NCI-H2196 treated with DMSO at 0.1 percent for 48 hours (cell line): ENCODE results near the gene ABCD2.
"Not testable (repeated sequence)": the region's sequence is repeated elsewhere in the genome, so short reads cannot be mapped to it uniquely, and the experiment has no call there.

Experiments
- DNase-seq: peaks from one replicate; lab custom pipeline; 2025; ENCODE audit not compliant: unreplicated experiment; lab: John Stamatoyannopoulos, UW

Gene ABCD2

DNA sequence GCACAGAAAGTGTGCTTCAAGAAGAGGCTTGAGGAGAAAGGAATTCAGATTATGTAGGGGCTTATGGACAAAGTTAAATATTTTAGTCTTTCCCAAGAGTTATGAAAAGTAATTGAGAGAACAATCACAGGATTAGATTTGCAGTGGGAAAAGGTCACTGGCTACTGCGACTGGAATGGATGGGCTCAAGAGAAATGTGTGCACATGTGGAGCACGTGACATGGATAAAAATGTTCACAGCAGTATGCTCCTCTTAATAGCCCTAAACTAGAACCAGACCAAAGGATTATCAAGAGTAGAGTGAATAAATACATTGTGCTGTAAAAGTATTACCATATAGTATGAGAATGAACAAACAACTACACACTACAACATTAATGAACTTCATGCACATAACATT is 78.1 kb downstream of the ABCD2 start:
- no peak for DNase-seq

DNA sequence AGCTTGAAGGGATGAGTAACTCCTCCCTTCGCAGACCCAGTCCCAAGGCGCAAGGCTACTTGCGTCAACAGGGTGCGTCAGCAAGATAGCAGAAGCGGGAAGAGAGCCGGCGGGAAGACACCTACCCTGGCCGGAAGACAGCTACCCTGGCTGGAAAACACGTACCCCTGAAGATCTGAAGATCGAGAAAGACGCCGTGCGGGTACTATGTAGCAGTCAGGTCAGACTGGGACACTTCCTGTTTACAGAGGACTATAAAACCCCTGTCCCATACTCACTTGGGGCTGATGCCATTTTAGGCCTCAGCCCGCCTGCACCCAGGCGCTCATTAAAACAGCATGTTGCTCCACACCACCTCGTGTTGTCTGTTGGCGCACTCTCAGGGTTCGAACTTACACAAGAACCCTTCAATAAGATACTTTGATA is 80.9 kb downstream of the ABCD2 start:
- DNase-seq: no peak

DNA sequence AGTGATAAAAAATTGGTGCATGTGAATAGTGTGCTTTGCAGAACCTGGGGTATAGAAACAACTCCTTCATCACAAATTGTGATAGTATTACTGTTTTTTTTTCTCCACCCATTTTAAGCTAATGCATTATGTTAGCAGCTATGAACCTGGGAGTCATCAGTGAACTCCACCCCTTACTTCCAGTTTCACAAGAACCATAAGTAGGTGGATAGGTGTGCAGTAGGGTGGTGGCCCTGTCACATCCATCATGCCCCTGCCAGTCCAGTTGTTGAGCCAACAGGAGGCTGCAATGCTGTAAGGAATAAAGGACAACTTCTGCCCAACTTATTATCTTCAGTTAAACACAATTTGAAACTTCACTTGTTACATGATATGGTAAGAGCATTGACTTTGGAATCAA is 85.7 kb downstream of the ABCD2 start:
- no peak for DNase-seq

DNA sequence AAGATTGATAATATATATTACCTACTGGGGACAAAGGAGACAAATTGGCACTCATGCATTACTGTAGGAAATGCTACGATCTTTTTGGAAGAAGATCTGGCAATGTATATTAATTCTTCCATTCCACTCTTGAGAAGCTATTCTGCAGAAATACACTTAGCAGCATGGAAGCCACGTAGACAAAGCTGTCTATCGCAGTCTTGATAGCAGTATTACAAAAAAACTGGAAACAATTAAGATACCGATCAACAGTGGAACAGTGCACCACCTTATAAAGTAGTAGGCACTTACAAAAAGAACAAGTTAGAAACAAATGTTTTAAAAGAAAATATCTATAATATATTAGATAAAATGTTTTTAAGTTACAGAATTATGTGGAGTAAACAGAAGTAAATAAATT is 87.2 kb downstream of the ABCD2 start:
- no peak for DNase-seq

DNA sequence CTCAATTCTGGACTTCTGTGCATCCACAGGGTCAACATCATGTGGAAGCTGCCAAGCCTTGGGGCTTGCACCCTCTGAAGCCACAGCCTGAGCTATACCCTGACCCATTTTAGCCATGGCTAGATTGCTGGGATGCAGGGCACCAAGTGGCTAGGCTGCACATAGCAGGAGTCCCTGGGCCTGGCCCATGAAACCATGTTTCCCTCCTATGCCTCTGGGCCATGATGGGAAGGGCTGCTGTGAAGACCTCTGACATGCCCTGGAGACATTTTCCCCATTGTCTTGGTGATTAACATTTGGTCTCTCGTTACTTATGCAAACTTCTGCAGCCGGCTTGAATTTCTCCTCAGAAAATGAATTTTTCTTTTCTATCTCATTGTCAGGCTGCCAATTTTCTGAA is 92.6 kb downstream of the ABCD2 start:
- DNase-seq: no peak

DNA sequence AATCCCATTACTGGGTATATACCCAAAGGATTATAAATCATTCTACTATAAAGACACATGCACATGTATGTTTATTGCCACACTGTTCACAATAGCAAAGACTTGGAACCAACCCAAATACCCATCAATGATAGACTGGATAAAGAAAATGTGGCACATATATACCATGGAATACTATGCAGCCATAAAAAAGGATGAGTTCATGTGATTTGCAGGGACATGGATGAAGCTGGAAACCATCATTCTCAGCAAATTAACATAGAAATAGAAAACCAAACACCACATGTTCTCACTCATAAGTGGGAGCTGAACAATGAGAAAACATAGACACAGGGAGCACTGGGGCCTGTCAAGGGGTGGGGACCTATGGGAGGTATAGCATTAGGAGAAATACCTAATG is 97.4 kb downstream of the ABCD2 start:
- not testable (repeated sequence) for DNase-seq

DNA sequence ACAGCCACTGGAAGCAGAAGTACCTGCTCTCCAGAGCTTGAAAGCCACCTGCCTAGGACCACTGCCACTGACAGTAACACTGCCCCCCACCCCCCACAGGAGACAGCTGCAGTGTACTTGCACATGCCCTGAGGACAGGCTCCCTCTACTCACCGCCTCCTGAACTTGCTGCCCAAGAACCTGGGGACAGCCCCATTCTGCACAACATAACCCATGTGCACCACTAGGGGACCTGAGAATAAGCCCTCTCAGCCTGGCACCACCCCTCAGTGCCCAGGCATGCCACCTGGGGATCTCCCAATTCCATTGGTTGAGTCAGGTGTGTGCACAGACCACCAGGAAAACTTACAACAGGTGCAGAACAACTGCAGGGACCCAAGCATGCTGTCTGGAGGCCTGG is 109.6 kb downstream of the ABCD2 start:
- no peak for DNase-seq

DNA sequence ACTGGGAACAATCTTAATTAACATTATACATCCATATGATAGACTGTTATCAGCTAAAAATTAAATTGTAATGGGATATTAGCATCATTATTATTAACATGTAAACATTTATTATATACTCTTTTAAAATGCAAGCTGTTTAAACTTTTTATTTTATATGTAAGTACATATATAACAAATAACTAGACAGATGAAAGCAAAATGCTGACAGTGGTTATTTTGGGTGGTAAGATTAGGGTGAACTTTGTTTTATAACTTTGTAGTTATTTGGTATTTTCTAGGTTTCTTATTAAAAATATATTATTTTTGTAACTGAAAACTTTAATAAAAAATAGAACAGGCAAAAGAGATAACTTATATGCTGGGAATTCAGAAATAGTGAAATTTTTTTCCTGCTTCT is 114.0 kb downstream of the ABCD2 start:
- DNase-seq: no peak

DNA sequence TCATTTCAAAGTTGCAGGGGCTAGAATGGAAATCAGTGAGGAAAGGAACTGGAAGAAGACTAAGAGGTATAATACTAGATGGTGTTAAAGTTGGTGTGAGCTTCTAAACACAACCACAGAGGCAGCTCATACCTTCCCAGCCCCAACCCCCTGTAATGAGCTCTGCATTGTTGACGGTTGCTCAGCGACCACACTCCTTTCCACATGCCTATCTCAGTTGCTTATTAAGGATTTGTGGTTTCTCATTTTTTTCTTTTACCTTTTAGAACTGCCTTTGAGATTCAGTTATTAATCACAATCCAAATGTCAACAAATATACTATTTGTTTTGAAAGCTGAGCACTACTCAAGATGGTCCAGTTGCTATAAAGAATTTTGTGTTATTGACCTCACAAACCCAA is 114.6 kb downstream of the ABCD2 start:
- DNase-seq: no peak

DNA sequence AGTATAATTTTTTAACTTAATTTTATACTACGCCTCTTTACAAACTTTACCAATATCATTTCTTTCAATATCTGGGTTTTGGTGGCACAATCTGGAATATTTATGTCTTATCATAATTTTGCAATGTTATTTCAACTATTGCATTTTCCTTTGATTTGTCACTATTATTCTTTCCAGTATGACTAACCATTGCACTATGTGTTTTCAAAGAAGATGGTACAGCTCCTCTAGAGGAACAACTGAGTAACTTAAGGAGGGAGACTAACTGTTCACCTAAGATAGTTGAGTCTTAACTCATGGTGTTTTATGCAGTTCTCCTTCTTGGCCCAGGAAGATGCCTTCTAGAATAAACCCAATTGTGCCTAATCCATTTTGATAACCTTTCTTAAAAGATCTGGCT is 116.2 kb downstream of the ABCD2 start:
- DNase-seq: no peak

DNA sequence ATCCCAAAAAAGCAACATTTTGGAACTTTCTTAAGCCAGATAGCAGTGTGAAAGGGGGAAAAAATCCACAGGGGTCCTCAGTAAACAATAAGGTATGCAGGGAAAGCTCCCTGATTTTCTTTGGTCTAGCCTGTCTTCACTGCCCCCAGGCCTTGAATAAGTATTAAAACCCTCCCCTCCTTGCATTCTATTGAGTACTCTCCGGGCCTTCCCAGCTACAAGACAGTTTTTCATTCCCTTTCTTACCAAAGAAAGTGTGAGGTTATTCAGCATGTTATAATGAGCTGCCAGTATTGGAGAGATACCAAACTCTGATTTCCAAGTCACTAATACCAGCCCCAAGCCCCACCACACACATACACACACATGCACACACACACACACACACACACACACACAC is 116.9 kb downstream of the ABCD2 start:
- no peak for DNase-seq
